ENCODE measurements around the gene FNDC10.
"Not testable (repeated sequence)": the region's sequence is repeated elsewhere in the genome, so short reads cannot be mapped to it uniquely, and the experiment has no call there.

FNDC10 gene

DNA sequence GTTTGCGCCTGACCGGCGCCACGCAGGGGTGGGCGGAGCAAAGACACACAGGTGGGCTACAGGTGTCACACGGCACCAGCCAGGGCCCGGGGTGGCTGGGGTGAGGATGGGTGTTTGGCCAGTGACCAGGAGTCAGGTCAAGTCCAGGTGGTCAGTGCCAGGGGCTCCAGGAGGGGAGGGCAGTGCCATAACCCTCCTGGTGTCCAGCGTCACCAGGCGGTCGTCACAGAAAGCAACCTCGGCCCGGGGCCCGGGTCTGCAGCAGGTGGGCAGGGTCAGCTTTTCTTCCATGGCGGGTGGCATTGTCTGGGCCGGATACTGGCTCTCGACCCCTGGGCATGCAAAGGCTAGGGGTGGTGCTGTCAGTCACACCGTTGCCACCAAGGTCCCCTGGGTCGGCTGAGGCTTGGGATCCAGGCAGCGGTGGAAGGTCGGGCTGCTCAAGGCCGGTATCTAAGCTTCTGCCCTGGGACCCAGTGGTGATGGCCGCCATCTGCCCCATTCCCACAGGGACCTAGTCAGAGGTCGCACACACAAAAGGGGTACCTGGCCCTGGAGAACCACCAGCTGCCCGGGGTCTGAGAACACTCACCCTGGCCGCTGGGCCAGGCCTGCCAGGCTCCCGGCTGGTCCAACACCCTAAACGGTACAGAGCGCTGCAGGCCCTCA, 1.8 kb downstream of the FNDC10 start:
- no peak for DNase-seq

DNA sequence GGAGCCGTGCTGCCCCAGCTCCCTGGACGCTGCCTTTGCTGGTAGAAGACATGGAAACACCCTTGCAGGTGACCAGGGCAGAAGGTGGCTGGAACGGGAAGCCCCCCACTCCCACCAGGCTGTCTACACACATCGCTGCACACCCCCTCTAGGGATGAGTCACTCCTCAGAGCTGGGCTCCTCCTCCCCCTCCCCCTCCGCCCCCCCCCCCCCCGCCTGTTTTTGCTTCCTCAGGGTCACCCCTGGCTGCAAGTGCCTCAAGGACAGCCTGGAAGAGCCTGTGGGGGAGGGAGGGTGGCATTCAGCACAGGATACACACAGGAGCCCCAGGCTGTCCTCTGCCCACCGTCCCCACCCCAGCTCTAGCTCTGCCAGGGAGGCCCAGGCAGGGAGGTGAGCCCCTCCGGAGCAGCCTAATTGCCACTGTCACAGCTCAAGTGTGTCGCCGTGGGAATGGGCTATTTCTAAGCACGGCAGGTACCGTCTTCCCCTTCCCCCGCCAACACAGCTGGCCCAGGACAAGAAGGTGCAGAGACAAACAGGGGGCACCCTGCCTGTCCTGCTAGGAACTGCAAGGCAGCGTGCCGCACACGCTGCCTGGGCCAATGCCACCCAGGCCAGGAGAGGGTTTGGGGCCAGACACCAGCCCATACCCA, 2.5 kb downstream of the FNDC10 start:
- no peak for DNase-seq

DNA sequence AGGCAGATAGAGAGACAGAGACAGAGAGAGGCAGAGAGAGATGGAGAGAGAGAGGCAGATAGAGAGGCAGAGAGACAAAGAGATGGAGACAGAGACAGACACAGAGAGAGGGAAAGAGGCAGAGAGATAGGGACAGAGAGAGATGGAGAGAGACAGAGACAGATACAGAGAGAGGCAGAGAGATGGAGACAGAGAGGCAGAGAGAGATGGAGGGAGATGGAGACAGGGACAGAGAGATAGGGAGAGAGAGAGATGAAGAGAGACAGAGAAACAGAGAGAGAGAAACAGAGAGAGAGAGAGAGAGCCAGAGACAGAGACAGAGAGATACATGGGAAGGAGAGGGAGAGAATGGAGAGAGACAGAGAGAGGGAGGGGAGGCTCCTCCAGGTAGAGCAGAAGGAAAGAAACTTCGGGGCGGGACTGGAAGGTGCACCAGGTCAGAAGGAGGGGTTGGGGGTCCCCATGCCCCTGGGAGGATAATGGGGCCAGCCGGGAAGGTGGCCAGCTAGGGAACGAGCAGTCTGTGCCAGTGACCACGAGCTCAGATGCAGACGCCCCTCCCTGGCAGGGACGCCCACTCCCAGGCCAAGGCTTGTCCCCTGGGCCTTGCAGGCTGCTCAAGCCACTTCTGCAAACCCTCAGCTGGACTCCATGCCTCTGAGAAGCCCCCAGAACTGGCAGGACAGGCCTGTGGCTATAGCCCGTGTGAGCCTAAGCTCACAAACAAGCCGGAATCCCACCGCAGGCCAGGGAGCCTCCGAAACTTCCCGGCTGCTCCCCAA, 3.3 kb downstream of the FNDC10 start:
- no peak for DNase-seq

DNA sequence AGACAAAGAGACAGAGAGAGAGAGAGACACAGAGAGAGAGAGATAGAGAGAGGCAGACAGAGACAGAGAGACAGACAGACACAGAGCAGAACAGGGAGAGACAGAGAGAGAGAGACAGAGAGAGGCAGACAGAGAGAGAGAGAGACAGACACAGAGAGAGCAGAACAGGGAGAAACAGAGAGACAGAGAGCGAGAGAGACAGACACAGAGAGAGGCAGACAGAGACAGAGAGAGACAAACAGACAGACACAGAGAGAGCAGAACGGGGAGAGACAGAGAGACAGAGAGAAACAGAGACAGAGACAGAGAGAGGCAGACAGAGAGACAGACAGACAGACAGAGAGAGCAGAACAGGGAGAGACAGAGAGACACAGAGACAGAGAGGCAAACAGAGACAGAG, 4.6 kb downstream of the FNDC10 start:
- not testable (repeated sequence) for DNase-seq

DNA sequence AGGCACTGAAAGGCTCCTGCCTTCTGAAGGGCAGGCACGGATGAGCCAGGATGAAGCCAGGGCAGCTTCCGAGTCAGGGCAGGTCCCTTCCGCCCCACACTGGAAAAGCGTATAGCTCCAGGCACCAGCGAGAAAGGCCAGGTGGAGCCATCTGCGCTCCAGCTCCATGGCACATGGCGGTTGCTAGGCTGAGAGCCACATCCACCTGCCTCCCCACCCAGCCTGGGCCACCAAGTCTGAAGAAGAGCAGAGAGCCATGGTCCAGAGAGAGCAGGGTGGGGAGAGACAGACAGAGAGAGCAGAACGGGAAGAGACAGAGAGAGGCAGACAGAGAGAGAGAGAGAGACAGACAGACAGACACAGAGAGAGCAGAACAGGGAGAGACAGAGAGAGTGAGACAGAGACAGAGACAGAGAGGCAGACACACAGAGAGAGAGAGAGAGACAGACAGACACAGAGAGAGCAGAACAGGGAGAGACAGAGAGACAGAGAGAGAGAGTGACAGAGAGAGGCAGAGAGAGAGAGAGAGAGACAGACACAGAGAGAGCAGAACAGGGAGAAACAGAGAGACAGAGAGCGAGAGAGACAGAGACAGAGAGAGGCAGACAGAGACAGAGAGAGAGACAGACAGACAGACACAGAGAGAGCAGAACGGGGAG, 5.2 kb downstream of the FNDC10 start:
- no peak for DNase-seq

DNA sequence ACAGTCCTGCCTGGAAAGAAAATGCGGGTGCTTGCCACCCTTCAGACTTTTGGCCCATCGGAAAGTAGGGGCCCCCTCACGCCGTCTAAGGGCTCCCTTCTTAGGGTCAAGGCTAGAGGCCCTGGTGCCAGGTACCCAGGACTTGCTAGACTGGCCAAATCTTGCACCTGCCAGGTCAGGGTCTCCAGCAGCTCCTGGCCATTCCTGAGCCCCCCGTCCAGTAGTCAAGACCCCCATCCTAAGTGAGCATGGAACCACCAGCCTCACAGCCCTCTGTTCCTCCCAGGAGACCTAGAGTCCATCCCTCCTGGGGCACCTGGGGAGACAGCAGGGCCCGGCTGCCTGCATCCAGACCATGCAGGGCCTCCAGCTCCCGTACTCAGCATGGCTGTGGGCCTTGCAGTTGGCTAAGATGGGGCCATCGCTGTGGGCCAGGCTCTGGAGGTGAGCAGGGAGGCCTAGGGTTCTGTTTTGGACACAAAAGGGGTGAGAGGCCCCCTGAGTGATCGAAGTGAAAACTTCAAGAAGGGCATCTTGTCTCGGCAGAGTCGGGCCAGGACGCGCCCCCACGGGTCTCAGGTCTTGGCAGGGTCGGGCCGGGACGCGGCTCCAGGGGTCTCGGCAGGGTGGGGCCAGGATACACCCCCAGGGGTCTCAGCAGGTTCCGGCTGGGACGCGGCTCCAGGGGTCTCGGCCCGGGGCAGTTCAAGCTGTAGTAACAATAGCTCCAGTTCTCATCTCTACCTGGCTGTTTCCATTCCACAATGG, 5.9 kb downstream of the FNDC10 start:
- DNase-seq = no peak

DNA sequence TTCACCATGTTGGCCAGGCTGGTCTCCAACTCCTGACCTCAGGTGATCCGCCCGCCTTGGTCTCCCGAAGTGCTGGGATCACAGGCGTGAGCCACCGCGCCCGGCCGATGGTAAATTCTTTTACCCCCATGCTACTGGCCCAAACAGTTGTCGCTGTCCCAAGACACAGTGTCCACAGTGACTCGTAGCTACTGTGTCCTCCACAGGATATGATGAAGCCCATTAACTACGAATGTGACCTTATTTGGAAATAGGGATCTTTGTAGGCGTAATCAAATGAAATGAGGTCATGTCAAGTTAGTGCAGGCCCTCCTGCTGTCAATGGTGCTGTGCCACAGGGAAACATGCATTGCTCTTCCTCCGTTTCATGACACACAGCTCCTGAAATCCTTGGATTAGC, 8.5 kb downstream of the FNDC10 start:
- DNase-seq = no peak

DNA sequence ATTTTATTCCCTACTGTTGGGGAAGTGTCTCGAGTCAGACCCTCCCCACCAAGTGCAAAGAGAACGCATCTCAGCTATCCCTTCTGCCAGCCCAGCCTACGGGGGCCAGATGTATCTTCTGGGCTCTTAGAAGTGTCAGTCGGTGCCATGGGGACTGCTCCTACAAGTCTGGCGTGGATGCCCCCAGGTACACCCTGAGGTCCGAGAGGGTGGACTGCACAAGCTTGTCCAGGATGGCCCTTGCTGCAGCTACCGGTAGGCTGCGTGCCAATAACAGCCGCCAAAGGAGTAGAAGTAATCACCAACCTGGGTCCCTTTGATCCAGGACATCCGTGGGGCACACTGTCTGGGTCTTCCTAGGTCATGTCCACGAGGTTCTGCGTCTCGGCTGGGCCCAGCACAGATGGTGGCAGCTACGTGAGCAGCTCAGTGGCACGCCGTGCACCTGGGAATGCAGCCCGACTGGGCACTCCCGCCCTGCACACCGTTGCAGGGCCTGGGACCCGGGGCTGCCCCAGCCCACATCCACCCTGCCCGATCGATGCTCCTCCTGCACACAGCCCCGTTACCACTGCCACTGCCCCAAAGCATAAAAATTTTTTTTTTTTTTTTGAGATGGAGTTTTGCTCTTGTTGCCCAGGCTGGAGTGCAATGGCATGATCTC, 16.5 kb downstream of the FNDC10 start:
- no peak for DNase-seq

DNA sequence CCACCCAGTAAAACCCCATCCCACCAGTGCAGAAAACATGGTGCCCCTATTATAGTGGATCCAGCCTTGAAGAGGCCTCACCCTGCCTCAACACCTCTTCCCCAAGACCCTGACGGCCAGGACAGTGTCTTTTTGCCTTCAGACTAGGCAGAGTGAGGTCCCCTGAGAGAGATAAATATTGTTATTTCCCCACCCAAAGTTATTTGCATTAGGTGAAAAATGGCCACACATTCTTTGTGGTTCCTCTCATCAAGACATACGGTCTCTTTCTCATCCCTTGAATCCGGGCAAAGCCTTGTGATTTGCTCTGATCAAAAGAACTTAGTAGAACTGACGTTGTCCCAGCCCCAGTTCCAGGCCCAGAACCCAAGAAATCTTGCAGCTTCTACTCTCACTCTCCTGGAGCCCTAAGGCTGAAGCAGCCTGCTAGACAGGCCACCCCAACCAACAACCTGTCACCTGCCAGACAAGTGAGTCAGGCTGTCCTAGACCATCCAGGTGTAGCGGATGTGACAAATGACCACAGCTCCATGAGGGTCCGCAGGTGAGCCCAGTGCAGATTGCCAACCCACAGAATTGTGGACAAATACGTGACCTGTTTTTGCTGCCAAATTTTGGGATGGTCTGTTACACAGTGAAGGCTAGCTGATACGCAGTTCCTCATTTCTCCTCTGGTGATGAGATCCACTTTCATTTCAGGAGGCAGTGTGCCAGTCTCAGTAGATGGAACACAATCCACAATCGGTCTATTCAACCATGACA, 17.2 kb downstream of the FNDC10 start:
- no peak for DNase-seq

DNA sequence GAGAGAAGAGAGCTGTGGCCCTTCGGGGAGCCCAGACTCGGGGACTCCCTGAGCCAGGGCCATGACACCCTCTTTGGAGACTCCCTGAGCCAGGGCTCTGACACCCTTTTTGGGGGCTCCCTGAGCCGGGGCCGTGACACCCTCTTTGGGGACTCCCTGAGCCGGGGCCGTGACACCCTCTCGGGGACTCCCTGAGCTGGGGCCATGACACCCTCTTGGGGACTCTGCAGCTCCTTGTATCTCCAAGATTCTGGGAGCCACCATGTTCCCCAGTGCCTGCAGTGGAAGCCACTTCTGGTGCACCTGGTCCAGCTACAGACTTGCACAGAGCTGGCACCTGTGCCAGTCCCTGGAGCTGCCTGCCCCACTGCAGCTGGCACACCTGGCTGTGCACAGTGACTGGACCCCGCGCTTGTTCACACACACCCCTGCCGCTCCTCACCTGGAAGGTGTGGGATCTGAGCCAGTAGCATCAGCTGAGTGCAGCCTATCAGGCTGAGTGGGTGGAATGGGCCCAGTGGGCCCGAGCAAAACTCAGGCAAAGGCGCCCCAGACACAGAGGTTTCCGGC, 21.5 kb downstream of the FNDC10 start:
- DNase-seq = no peak

DNA sequence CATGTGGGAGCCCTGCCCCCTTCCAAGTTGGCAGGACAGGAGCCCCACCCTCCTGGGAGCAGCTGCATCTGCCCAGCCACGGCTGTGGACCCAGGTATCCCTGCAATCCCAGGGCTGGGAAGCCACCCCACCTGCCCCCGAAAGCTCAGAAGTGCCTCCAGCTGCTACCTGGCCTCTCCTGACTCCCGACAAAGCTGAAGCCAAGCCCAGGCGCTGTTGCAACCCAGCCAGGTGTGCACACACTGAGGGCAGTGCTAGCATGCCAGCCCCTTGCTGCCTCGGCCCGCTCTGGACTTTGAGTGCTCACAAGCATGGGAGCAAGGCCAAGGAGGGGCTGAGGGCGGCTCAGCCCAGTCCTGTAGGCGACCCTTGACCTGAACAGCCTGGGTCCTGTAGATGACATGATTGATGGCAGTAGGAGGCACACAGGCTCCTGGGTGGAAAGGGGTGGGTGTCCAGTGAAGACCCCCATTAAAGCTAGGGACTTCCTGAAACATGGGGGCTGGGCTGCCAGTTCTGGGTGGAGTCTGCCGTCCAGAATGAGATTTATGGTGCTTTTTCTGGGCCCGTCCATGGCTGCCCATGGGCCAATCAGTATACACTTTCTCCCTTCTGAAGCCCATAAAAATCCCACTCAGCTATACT, 22.4 kb downstream of the FNDC10 start:
- no peak for DNase-seq

DNA sequence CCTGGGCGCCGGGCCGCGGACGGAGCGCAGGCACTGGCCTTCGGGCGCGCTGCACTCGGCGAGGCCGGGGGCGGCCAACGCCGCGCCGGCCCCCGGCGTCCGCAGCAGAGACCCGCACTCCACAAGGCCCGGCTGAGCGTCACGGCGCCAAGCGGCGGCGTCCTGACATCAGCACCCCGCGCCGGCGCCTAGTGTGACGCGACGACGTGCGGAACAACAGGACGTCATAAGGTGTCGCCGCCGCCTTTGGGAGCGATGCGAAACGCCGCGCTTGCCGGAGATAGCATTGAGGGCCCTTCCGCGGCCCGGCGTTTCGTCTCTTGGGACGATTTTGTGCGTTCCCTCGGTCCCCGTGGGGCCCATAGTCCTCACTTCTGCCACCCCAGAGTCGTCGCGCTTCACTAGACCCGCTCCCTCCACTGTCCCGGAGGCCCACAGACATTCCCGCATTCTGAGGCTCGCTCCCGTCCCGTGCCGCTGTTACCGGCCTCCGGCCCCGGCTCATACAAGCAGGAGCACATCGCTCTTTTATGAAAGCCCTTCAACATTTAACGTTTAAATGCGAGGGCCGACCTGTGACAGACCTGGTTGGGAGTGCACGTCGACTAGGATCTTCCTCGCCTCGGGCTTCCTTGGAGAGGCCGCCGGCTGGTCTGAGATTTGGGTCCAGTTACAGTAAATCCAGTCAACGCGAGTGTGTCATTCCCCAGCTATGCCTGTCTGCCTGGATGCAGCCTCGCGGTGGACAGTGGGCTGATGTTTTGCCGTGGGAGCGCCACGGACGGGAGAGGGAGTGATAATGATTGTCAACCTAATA, 25.0 kb downstream of the FNDC10 start, which contains the start of gene SSU72:
Gene SSU72, minus strand, starts transcription at position 143 of the 817 bp plus-strand sequence. CDS start 306 bp downstream, outside the sequence.
- no peak for DNase-seq

DNA sequence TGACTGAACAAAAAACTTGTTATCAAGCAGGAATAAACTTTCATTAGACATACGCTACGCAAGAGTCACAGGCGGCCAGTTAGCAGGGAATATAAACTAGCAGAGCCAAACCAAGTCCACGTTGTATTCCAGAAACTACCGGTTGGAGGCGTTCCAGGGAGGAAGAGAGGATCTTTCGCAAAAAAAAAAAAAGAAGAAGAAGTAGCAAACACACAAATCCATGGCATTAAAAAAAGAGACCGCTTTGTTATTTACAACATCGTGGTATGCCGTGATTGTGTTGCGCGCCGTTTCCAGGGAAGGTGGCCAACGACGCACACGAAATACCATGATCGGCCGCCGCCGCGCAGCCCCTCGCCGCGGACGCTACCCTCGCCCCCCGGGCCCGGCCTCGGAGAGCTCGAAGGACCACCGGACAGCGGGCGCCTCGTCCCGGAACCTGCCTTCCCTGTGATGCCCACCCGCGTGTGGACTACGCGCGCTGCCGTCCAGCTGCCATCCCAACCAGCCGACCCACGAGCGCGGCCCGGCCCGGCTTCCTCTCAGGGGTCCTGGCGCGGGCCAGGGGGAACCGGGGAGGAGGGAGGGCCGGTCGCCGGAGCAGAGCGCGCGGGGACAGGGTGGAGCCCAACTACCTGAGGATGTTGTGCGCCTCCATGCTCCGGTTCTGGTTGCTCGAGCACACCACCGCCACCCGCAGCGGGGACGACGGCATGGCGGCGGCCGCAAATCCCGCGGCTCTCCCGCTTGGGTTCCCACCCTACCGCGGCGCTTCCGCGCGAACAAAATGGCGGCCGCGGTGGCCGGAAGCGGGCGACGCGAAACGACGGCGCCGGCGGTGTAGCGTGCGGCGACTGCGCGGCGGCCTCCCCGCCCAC, 25.9 kb downstream of the FNDC10 start:
- DNase-seq = no peak

DNA sequence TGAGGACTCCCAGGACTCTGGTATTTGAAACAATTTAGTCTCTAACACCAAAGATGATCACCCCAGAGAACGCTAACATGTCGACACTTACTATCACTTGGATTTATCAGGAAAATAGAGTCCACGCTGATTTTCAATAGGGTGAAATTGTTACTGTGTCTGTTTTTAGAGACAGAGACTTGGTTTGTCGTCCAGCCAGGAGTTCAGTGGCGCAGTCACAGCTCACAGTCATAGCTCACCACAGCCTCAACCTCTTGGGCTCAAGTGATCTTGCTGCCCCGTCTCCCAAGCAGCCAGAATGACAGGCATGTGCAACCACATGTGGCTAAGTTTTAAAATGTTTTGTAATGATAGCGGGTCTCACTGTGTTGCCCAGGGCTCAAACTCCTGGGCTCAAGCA, 30.6 kb downstream of the FNDC10 start:
- DNase-seq = no peak

DNA sequence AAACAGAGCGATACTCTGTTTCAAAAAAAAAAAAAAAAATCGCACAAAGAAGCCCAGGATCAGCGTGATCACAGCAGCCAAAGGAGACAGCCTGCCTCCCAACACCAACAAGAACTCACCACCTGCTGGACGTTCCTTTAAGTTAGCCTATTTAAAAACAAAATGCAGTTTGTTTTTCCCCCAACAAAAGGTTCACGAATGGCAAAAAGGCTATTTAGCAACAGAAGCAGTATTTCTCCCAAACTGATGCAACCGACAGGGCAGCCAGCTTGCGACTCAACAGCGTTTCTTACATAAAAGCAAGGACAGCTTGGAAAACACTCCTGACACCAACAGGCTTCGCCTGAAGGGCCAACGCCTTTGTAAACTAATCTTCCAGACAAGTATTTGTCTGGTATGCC, 32.0 kb downstream of the FNDC10 start:
- no peak for DNase-seq

DNA sequence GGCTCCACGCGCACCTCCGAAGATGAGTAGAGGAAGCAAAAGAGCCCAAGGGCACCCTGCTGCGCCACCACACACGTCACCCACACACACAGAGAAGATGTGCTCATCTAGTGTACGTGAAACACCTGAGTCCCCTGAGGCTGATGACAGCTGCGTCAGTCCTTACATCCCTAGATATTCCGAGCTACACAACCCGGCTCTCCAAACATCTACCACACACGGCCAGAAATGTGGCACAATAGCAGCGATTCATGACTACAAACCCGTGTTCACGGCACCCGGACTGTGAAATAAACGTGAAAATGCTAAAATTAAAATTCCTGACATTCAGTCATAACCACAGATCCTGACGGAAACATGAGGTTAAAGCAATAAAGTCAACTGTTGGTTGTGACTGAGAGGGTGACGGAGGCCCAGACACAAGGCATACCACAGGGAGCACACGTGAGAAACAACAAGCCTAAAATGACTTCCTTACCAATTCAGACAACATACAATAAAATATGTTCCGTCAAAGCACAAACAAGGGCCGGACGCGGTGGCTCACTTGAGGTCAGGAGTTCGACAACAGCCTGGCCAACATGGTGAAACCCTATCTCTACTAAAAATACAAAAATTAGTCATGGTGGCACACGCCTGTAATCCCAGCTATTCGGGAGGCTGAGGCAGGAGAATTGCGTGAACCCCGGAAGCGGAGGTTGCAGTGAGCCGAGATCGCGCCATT, 32.6 kb downstream of the FNDC10 start:
- DNase-seq = no peak

DNA sequence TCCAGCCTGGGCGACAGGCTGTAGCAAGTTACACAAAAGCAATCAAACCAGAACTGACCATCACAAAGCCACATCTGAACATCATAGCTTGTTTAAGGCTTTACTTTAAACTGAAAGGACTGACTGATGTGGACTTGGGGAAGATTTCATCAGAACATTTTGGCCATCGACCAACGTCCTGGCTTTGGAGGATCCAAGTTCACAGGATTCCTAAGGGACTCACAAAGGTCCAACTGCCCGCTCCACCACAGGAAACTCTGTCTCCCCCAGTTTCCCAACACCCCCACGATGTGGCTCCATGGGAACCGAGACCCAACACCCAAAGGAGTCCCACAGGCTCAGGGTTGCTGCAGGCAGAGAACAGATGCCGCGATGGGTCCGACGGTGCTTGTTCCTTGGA, 34.6 kb downstream of the FNDC10 start:
- DNase-seq = no peak

DNA sequence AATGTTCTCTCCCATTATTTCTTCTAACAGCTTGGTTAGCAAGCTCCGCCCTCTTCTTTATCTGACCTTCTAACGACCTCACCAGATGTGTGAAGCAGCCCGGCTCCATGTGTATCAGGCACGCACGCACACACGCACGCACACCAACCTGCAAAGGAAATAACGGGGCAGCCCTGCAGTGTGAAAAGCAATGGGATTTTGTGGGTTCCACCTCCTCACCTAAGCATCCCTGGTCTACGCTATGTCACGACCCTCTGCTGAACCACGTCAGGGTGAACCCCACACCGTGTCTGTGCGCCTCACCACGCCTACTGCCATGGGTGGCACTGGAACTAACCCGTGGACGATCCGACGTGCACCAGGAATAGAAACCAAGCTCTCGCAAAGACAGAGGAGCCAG, 35.7 kb downstream of the FNDC10 start:
- no peak for DNase-seq
